ENCODE results near the gene IMMP2L.
"Not testable (repeated sequence)": the region's sequence is repeated elsewhere in the genome, so short reads cannot be mapped to it uniquely, and the experiment has no call there.

Gene IMMP2L

GRCh38 chr7:111561904-111562732, at the start of gene IMMP2L:
Gene IMMP2L (minus strand): TSS chr7:111562492.
- DNase-seq = no peak

- not testable (repeated sequence) for DNase-seq
These were observed 47.4 kb upstream of the IMMP2L start for GRCh38 chr7:111609483-111610254.

DNA sequence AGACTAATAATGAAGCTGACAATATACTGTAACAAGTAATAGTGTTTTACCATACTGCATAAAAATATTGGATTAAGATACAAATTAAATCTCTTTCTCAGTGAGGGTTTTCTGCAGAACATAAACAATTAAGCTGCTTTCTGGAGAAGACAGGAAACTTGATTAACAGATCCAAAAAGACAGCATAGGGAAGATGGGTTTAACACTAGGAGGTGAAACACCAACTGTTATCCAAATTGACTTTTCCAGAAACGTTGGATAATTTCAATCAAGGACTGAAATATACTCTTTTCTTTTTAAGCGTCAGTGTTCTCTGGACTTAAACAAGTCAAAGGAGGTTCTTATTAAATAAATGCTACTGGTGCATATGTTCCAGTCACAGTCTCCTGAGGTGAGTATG, 45.3 kb upstream of the IMMP2L start:
- DNase-seq = no peak

DNA sequence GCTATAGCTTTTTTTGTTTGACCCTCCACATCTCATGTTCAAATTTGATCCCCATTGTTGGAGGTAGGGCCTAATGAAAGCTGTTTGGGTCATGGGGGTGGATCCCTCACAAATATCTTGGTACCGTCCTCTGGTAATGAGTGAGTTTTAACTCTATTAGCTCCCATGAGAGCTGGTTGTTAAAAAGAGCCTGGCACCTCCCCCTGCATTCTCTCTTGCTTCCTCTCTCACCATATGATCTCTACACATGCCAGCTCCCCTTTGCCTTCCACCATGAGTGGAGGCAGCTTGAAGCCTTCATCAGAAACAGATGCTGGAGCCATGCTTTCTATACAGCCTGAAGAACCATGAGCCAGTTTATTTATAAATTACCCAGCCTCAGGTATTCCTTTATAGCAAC, 43.0 kb upstream of the IMMP2L start:
- no peak for DNase-seq

DNA sequence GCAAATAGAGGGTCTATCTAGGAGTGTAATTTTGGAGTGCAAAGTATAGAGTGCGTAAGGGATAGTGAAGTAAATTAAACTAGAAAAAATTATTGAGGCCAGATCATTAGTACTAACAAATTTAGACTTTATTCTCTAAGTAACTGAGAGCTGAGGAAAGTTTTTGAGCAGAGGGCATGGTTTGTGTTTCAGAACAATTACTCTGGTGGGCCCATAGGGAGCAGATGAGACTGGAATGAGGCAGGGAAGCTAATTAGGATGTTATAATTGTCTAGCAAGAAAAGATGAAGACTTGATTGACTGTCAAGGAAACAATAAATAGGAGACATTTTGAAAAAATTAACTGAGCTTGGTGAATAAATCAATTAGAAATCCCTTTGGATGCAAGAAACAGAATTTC, 37.8 kb upstream of the IMMP2L start:
- no peak for DNase-seq

DNA sequence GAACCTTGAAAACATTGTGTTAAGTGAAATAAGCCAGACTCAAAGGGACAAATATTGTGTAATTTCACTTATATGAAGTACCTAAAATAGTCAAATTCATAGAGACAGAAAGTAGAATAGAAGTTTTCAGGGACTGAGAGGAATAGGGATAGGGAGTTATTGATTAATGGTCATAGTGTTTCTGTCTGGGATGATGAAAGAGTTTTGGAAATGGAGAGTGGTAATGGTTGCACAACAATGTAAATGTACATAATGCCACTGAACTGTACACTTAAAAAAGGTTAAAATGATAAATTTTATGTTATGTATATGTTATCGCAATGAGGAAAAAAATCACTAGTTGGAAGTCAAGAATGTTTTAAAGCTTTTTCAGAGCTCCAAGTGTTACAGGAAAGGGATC, 33.5 kb upstream of the IMMP2L start:
- DNase-seq = no peak

DNA sequence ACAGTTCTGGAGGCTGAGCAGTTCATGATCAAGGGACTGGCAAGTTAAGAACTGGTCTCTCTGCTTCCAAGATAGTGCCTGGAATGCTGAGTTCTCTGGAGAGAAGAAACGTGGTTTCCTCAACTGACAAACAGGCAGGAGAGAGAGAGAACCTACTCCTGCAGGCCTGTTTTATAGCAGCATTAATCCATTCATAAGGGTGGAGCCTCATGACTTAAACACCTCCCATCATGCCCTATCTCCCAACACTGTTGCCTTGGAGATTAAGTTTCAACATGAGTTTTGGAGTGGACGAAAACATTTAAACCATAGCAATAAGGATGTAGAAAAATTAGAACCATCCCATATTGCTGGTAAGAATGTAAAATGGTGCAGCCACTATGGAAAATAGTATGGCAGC, 32.3 kb upstream of the IMMP2L start:
- DNase-seq = no peak

DNA sequence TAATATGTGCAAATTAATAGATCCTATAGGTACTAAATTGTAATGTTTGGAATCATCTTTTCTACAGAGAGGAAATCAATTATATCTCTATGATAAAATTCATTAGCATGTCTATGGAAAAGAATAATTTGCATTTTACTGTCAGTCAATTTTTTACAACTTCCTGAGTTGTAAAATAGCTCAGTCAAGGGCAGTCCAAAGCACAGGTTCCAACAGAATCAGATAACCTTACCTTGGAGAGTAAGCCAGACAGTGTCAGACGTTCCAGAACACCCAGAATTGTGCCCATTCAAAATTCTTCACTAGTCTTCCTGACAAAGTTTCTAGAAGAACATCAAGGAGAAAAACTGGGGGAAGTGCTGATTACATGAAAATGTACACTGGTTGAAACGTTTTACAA, 31.1 kb upstream of the IMMP2L start:
- no peak for DNase-seq

- DNase-seq = no peak
These were observed 25.8 kb upstream of the IMMP2L start for GRCh38 chr7:111588065-111588433.

- no peak for DNase-seq
These were observed 25.2 kb upstream of the IMMP2L start for GRCh38 chr7:111587410-111588064.

GRCh38 chr7:111586711-111587409, 24.6 kb upstream of the IMMP2L start:
- DNase-seq = no peak

- DNase-seq = not testable (repeated sequence)
These were observed 19.6 kb upstream of the IMMP2L start for GRCh38 chr7:111581784-111582488.

DNA sequence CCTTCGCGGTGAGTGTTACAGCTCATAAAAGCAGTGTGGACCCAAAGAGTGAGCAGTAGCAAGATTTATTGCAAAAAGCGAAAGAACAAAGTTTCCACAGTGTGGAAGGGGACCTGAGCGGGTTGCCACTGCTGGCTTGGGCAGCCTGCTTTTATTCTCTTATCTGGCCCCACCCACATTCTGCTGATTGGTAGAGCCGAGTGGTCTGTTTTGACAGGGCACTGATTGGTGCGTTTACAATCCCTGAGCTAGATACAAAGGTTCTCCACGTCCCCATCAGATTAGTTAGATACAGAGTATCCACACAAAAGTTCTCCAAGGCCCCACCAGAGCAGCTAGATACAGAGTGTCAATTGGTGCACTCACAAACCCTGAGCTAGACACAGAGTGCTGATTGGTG, 18.9 kb upstream of the IMMP2L start:
- DNase-seq = not testable (repeated sequence)

DNA sequence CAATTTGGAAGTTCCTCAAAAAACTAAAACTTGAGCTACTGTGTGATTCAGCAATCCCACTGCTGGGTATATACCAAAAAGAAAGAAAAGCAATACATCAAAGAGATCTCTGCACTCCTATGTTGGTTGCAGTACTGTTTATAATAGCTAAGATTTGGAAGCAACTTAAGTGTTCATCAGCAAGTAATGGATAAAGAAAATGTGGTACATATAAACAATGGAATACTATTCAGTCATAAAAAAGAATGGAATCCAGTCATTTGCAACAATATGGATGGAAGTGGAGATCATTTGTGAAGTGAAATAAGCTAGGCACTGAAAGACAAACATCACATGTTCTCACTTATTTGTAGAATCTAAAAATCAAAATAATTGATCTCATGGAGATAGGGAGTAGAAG, 16.5 kb upstream of the IMMP2L start:
- DNase-seq = no peak

DNA sequence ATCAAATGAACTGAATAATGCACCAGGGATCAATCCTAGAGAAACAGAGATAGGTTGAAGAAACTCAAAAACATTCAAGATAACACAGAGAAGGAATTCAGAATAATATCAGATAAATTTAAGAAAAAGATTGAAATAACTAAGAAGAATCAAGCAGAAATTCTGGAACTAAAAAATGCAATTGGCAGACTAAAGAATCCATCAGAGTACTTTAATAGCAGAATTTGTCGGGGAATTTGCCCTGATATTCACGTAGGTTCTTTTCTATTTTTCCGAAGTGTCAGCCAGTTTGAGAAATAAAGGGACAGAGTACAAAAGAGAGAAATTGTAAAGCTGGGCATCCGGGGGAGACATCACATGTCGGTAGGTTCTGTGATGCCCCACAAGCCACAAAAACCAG, 9.4 kb upstream of the IMMP2L start:
- DNase-seq = no peak

DNA sequence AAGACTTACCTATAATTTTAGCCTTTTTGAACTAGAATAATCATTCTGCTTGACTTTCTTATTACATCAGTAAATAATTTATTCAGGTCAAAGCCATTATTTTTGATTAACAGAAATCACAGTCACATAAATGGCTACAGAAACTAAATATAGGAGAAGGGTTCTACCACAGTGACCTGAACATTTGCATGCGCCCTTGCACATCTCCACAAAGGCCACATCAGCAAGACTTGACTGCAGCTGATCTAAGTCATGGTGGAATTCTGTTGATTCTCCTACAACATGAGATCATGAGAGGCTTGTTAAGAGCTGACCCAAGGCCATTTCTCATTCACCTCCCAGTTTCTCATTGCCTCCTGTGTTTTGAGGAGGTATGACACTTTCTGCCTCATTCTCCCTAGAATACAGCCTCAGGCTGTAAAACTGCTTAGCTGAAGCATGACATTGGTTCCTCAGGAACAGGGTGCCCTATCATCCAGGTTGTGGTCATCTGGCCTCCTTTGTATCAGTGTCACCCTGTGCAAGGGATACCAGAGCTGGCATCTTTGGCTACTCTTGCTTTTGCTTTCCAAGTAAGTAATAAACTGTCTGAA, 6.7 kb upstream of the IMMP2L start:
- DNase-seq = no peak

GRCh38 chr7:111568419-111568818, 6.1 kb upstream of the IMMP2L start:
- DNase-seq = no peak

GRCh38 chr7:111564078-111564477, 1.8 kb upstream of the IMMP2L start:
- no peak for DNase-seq

GRCh38 chr7:111561654-111561903, 713 bp downstream of the IMMP2L start:
- no peak for DNase-seq

DNA sequence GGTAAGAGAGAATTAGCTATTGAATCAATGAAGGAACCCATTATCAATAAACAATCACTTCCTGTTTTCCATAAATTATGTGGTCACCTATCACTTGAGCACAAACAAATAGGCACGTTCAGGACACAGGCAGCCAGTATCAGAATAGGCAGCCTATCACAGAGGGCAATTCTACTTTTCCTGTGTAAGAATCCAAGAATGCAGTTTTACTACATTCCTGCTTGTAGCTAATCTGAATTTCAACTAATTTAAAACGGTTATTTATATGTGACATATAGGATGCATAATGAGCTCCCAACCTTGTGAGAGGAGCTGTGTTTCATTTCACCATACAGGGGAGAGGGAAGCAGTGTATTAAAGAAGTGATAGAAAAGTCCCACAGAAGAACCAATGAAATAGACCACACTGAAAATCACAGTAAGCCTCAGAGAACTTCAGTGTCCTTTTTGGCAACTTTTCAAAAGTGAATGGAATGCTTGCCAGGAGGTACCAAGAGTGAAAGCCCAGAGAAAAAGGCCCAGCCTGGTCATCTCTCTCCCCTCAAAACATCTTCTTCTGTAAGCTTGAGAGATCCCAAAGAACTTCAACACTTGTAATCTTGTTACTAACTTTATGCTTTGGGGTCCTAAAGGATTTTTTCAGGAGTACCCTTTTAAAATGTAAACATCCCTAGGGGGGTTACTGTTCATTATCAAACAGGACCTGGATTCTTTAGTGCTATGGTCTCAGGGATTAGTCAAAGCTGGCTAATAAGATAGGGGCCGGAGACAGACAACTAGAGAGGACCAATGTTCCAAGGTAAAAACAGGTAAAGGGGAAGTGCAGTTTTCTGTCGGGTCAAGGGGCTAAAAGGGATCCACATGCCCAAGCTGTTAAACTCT, 1.3 kb downstream of the IMMP2L start:
- no peak for DNase-seq

- DNase-seq = no peak
These were observed 3.3 kb downstream of the IMMP2L start for GRCh38 chr7:111558991-111559390.
